Endothelial cell (in vitro differentiated cells): ENCODE measurements around the gene CPN1. TPM values are rescaled to one million over a fixed set of nuclear protein-coding genes. Genes with fewer than 3 reads are reported as not detected.

Source experiments
- DNase-seq: peaks from one replicate; pipeline ENCODE4 v3.0.0; 2021; ENCODE audit warnings: low spot score
- H3K27ac Mint-ChIP-seq: one replicate; pipeline ENCODE4 v1.8.0; 2021; ENCODE audit warnings: mixed read lengths, inconsistent platforms; ENCODE audit not compliant: unreplicated experiment
- H3K27me3 Mint-ChIP-seq: one replicate; pipeline ENCODE4 v1.8.0; 2021; ENCODE audit warnings: mild to moderate bottlenecking, moderate library complexity, mixed read lengths, inconsistent platforms; ENCODE audit not compliant: unreplicated experiment
- H3K36me3 Mint-ChIP-seq: one replicate; pipeline ENCODE4 v1.8.0; 2021; ENCODE audit warnings: mild to moderate bottlenecking, low read depth, mixed read lengths, inconsistent platforms; ENCODE audit not compliant: unreplicated experiment
- H3K4me1 Mint-ChIP-seq: one replicate; pipeline ENCODE4 v1.8.0; 2021; ENCODE audit warnings: mild to moderate bottlenecking, mixed read lengths, inconsistent platforms; ENCODE audit not compliant: unreplicated experiment
- H3K4me3 Mint-ChIP-seq: one replicate; pipeline ENCODE4 v1.8.0; 2021; ENCODE audit warnings: mild to moderate bottlenecking, mixed read lengths, inconsistent platforms; ENCODE audit not compliant: unreplicated experiment
- H3K9me3 Mint-ChIP-seq: one replicate; pipeline ENCODE4 v1.8.0; 2021; ENCODE audit warnings: mixed read lengths, inconsistent platforms; ENCODE audit not compliant: unreplicated experiment
- total RNA-seq: library from RNA; stranded (reverse); fragmentation: NEBNext Ultra II Directional; extraction: Animal tissue kit (Norgen Biotek cat#: 25700); gene quantifications from one replicate; pipeline ENCODE4 v1.2.1, GENCODE V29; 2021; ENCODE audit not compliant: unreplicated experiment
- TF ChIP-seq, protein P1 (sequence below): fragments of 200-600 bp; sonication (generic); IDR thresholded peaks from one replicate; pipeline ENCODE4 v1.5.0; 2021; ENCODE audit warnings: antibody characterized with exemption; ENCODE audit not compliant: unreplicated experiment

The CPN1 gene
- total RNA-seq, 1 donor from 2014 or later = not detected

DNA sequence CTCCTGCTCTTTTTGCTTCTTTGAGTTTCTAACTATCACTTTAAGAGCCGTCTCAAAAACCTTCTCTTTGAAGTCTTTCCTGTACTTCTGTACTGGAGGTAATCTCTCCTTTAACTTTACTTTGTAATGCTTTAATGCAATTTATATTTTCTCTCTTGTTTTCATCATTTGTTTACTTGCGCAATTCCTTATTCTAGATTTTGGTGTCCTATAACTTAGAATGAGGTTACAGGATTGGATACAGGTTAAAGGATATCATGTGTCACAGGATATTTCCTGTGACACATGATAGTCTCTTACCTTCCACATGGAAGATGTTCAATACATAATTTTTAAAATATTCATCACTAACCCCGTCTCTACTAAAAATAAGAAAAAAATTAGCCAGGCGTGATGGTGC lies 42.4 kb upstream of the CPN1 start:
- Mint-ChIP-seq H3K36me3 (no peaks in the 10 kb centered on the region), H3K9me3 (no peaks in the 10 kb centered on the region)

DNA sequence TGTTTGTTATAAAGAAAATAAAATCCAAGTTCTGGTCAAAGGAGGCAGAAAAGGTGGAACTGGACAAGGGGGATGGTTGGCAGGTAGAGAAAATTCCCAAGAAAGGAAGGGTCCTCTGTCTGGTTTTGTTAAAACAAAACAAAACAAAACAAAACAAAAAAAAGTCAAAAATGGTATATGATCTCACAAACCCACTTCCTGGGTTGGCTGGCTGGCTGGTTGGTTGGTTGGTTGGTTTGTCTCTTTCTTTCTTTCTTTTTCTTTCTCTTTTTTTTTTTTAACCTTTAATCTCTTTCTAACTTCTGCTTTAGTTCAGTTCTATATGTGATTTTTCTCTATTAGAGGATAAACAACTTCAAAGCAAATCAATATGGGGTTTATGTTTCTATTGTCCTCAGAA lies 41.1 kb upstream of the CPN1 start:
- no peak for DNase-seq
- Mint-ChIP-seq H3K4me1 (no peaks in the 10 kb centered on the region), H3K4me3 (no peak overlapping the region), H3K36me3 (no peaks in the 10 kb centered on the region), H3K27ac (no peak overlapping the region), H3K27me3 (peaks cover 2% of the 10 kb centered on the region), H3K9me3 (no peaks in the 10 kb centered on the region)
- TF ChIP-seq, protein P1, sequence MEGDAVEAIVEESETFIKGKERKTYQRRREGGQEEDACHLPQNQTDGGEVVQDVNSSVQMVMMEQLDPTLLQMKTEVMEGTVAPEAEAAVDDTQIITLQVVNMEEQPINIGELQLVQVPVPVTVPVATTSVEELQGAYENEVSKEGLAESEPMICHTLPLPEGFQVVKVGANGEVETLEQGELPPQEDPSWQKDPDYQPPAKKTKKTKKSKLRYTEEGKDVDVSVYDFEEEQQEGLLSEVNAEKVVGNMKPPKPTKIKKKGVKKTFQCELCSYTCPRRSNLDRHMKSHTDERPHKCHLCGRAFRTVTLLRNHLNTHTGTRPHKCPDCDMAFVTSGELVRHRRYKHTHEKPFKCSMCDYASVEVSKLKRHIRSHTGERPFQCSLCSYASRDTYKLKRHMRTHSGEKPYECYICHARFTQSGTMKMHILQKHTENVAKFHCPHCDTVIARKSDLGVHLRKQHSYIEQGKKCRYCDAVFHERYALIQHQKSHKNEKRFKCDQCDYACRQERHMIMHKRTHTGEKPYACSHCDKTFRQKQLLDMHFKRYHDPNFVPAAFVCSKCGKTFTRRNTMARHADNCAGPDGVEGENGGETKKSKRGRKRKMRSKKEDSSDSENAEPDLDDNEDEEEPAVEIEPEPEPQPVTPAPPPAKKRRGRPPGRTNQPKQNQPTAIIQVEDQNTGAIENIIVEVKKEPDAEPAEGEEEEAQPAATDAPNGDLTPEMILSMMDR = no peak

More for the DNA sequence above, 42.4 kb upstream of the CPN1 start:
- no peak for DNase-seq
- Mint-ChIP-seq H3K27ac (no peak overlapping the region), H3K4me1 (peaks cover 5% of the 10 kb centered on the region), H3K4me3 (no peak overlapping the region), H3K27me3 (peaks cover 3% of the 10 kb centered on the region)
- TF ChIP-seq, protein P1 = no peak

DNA sequence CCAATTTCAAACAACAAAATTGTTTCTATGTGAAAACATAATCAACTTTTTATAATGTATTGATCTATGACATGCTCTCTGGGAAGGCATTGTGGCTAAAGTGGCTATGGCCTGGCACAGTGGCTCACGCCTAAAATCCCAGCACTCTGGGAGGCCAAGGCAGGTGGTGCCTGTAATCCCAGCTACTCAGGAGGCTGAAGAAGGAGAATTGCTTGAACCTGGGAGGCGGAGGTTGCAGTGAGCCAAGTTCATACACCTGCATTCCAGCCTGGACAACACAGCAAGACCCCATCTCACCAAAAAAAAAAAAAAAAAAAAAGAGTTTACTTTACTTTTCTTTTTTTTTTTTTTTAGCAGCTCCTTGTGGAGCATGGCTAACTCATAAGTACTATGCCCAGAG lies 38.9 kb upstream of the CPN1 start:
- Mint-ChIP-seq H3K4me1 (no peaks in the 10 kb centered on the region), H3K27me3 (peaks cover 2% of the 10 kb centered on the region), H3K4me3 (no peak overlapping the region), H3K27ac (no peak overlapping the region), H3K9me3 (no peaks in the 10 kb centered on the region), H3K36me3 (no peaks in the 10 kb centered on the region)
- DNase-seq = no peak
- TF ChIP-seq, protein P1 = no peak

DNA sequence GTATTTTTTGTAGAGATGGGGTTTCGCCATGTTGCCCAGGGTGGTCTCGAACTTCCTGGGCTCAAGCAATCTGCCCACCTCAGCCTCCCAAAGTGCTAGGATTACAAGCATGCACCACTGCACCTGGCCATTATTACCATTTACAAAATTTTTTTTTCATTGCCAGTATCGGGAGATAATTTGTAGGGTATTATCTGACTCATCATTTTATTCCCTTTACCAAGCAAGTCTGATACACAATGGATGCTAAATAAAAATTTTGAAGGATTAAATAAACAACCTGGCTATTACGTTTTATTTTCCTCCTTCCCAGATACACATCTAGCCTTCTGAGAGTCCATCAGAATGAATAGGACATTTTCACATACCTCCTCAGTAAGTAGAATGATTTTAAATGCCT lies 38.1 kb upstream of the CPN1 start:
- TF ChIP-seq, protein P1 = no peak
- Mint-ChIP-seq H3K4me3 (no peak overlapping the region), H3K4me1 (no peaks in the 10 kb centered on the region), H3K36me3 (no peaks in the 10 kb centered on the region), H3K27me3 (peaks cover 2% of the 10 kb centered on the region), H3K27ac (no peak overlapping the region), H3K9me3 (no peaks in the 10 kb centered on the region)
- no peak for DNase-seq

DNA sequence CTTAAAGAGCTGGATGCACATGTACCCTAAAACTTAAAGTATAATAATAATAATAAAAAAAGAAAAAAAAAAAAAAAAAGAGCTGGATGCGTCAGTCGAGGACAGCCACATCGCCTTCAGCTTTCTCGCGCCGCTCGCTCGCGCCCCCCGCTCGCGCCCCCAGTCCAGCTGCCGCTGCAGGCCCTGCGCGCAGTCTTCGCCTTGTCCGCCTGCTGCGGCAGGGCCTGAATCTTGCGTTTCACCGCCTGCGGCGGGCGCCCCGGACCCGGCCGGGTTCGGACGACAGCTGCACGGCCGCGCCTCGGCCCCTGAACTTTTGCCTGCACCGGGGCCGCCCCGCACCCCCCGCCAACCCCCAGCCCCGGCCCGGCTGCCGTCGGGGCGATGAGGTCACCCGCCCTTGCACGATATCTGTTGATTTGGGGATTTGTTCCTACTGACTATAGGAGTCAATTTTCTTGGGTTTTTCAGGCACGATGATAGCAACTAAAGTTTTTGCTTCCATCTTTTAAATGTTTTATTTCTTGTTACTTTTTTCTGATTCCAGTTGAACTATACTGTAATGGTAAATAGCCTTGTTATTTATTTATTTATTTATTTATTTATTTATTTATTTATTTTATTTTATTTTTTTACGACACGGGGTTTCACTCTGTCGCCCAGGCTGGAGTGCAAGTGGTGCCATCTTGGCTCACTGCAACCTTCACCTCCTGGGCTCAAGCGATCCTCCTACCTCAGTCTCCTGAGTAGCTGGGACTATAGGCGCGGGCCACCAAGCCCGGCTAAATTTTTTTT lies 33.5 kb upstream of the CPN1 start:
- no peak overlapping the region for H3K4me3 Mint-ChIP-seq
- H3K9me3 Mint-ChIP-seq = no peaks in the 10 kb centered on the region
- no peak for DNase-seq
- no peaks in the 10 kb centered on the region for H3K36me3 Mint-ChIP-seq
- TF ChIP-seq, protein P1 = no peak
- peaks cover 4% of the 10 kb centered on the region for H3K4me1 Mint-ChIP-seq
- no peak overlapping the region for H3K27ac Mint-ChIP-seq
- H3K27me3 Mint-ChIP-seq = no peaks in the 10 kb centered on the region
